Measurements from ENCODE around the gene ADARB2.
"Not testable (repeated sequence)": the region's sequence is repeated elsewhere in the genome, so short reads cannot be mapped to it uniquely, and the experiment has no call there.

ADARB2 gene

DNA sequence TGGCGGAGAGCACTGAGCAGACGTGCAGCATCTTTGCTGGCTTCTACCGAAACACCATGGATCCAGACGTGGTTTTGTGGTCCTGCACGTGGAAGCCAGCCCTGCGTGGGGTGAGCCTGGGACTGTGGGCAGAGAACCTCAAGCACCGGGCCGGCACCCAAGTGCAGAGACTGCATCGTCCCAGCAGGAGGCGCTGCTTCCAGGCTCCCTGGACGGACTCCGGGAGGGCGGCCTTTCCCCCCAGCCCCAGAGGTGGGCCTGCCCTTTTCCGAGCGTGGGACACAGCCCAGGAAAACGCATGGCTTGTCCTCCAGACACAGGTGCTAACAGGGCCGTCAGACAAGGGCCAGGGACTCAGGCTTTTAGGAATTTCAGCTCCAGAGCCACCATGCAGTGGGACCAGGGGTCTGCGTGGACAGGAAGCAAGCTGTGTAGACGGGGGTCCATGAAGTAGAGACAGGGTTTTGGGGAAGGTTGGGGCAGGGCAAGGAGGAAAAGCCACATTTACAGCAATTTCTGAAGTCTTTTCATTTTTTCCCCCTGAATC lies 377.2 kb downstream of the ADARB2 start:
- DNase-seq: no peak

DNA sequence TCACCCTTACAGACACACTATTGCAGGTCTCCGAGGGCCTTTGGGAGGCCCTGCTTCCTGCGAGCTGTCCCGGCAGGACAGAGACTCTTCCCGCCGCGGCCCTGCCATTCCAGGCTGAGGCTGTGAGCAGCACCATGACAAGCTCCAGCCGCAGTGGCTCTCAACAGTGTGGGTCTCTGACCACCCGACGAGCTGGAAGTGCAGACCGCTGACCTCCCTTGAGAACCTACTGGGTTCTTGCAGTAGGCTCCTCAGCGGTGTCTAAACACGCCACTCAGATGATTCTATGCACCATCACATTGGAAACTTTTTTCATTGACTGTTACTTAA lies 377.7 kb downstream of the ADARB2 start:
- DNase-seq: no peak

DNA sequence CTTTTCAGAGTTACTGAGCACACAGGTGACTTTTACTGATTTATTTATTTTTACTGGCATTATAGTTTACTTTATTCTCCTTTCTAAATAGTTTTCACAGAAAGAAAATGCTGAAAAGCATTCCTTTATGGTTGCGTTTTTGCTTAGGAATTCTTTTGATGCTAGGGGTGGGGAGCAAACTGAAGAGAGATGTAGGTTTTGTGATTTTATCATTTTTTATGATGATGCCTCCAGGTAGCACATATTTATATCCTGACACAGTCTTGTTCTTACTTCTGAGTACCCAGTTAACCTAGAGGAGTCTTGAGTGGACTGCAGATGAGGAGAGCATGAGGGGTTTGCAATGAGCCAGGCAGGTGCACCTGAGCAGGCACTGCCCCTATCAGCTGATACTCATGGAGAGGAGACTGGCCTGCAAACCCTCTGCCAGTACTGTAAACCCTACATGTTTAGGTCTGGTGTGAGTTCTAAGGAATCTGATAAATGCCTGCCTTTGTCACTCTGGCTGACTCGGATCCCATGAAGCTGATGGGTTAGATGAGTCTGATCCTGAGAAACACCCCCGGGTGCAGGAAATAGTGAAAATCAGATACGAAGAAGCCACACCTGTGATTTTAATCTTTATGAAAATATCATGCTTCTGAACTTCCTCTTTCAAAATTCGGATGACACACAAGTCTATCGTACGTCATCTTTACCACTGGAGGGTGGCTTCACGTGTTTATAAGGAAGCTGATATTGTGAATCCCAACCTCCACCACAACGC lies 378.3 kb downstream of the ADARB2 start:
- no peak for DNase-seq

DNA sequence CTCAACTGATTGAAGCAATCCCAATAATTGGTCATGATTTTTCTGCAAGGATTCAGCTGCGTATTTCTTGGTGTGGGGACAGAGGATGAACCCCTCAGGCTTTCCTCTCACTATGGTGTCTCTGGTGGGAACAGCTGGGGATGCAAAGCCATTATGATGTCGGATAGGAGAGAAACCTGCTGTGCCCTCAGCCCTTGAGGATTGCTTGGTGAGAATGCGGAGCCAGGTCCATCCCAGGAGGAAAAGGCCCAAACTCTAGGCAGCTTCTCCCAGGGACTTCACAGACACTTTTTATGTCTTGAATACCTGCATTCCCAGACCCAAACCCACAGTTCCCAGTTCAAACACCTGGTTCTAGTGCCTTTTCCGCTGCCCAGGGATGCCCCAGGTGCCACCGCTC lies 379.2 kb downstream of the ADARB2 start:
- DNase-seq: no peak

DNA sequence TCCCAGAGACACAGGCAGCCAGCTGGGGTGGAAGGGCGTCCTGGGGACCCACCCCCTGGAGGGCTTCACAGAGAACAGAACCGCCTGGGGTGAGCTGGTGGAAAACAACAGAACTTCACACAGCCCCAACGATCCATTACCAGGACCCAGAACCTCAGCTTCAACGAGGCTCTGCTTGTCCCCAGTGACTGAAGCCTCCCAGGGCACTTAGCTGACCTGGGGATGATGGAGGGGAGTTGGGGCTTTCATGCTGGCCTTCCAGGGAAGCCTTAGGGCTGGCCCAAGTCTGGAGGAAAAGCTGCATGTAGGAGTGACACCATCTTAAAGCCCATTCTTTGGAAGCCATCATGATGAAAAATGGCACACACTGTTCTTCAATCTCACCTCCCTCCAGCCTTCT lies 381.0 kb downstream of the ADARB2 start:
- no peak for DNase-seq

DNA sequence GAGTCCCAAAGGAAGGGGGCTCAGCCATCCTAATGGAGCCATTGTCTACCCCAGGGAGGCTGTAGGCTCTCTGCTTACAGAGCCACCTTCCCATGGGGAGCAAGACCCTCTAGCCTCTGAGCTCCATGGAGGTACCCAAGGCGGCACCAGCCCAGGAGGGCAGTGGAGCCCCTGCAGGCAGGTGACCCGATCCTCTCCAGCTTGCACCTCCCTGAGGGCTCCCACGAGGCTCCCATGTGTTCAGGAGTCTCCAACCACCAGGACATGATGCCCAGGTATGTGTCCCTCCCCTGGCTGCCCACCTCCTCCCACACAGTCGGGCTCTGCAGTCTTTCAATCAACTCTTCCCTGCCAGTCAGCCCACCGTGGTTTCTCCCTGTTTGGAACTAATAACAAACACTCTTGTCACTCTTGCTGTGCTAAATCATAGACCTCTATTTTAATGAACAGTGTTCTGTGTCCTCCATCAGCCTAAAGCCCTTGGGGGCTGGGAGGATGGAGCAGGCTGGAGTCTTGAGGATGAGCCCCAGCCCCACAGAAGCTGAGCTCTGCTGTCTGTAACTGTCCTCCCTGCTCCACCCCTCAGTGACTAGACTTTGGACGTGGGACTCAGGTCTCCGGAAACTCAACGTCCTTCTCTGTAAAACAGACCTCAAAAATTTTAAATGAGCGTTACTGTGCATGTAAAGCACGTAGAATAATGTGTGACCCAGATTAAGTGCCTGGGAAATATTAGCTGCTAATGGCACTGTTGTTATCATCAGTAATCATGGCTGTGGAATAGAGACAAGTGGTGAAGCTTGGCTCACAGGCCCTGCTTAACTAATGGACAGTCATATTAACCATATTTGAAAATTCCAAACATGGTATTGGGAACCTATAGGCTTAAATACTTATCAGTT lies 382.3 kb downstream of the ADARB2 start:
- no peak for DNase-seq

DNA sequence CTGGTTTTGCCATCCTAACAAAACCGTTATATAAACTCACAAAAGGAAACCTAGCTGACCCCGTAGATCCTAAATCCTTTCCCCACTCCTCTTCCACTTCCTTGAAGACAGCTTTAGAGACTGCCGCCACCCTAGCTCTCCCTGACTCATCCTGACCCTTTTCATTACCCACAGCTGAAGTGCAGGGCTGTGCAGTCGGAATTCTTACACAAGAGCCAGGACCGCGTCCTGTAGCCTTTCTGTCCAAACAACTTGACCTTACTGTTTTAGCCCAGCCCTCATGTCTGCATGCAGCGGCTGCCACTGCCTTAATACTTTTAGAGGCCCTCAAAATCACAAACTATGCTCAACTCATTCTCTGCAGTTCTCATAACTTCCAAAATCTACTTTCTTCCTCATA lies 385.0 kb downstream of the ADARB2 start:
- not testable (repeated sequence) for DNase-seq

DNA sequence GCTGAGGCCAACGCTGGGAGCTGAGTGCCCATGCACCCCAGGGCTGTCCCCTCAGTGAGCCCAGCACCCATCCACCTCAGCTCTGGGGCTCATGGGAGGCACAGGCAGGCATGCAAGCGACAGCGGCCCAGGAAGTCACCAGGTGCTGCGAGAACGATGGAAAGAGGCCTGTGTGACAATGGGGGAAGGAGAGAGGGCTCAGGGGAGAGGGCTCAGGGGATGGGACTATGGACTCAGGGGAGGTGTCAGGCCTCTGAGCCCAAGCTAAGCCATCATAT lies 388.6 kb downstream of the ADARB2 start:
- no peak for DNase-seq

DNA sequence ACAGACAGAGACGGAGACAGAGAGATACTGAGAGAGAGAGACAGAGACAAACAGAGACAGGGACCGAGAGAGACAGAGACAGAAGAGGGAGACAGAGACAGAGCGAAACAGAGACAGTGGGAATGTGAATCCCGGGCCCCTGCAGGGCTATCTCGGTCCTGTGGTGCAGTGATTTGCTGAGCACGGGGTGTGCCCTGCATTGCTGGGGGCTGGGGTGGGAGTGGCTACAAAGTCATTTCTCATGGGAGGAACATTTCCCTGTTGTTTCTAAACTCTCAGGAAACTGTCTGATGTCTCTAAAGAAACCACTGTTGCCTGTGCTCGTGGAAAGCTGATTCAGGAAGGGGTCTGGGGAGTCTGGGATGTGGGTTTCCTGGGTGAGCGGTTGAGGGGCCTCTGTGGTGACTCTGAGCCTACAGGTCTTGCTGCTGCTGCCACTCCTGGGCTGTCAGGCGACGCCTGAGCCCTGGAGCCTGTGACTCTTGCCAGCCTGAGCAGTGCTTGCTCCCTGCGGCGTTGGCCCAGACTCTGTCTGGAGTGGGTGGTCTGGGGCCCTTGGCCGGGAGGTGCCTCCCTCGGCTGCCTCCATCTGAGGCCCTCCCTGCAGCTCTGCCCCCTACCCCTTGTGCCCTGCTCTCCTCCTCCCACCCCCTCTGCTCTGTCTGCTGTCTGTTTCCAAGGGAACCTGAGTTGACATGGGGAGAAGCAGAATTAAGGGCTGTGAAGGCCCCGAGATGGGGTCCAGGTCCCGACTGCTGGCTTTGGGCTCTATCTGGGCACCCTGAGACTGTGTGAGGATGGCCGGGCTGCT lies 389.2 kb downstream of the ADARB2 start:
- no peak for DNase-seq

DNA sequence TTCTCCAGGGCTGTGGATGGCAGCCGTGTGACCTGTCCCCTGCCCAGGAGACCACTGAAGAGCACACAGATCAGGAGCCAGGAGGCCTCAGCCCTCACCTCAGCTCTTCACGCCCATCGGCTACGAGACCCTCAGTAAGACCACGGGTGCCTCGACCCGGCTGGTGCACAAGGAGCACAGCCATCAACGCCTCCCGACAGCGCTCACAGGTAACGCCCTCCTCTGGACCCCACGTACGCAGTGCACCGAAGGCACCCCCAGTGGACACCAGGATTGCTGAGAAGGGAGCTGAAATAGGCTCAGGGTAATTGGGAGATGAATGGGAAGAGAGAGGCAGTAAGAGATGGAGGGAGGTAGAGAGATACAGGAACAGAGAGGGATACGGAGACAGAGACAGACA lies 389.8 kb downstream of the ADARB2 start:
- DNase-seq: no peak

DNA sequence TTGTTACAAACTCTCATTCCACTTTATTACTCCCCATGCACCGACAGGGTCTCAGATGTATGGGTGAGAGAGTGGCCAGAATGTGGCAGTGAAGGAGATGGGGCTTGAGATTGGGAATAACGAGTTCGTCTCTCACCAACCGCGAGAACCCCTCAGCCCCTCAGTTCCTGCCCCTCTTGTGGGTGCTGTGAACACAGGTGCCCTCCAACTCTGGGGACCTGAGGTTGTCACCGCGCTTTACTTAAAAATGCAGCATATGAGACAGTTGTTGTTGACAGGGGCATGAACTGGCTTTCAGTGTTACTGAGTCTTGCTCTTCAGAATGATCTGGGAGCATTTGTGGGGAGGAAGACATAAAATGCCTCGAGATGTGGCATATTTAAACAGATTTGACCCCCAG lies 391.1 kb downstream of the ADARB2 start:
- no peak for DNase-seq

DNA sequence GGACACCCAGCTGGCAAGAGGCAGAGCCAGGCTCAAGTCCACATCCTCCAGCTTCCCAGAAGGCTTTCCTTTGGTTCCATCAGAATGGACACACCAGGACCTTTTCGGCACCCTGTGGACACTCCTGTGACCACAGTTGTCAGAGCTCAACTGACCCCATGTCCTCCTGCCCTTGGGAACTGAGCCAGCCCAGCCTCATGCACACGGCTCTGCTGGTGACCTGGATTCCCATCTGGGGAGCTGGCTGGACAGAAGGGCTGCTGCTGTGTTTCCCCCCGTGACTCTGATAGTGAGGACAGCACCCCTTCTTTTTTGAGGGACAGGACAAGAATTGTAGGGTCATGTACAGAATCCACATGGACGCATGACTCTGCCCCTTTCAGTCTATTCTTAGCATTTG lies 392.0 kb downstream of the ADARB2 start:
- DNase-seq: no peak

DNA sequence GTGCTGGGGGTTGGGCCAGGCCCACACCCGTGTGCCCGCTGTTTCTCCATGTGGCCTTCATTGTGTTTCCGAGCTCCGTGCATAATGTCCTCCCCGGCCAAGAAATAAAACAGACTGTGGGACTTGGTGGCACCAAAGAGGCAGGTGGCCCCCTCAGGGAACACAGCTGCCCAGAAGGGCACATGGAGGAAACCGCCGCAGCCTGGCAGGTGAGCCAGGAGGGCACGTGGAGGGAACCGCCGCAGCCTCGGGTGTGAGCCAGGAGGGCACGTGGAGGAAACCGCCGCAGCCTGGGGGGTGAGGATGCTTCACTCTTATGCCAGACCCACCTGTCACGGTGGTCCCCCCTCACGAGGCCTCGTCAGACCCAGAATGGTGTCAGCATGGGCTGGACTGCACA lies 392.5 kb downstream of the ADARB2 start:
- no peak for DNase-seq

DNA sequence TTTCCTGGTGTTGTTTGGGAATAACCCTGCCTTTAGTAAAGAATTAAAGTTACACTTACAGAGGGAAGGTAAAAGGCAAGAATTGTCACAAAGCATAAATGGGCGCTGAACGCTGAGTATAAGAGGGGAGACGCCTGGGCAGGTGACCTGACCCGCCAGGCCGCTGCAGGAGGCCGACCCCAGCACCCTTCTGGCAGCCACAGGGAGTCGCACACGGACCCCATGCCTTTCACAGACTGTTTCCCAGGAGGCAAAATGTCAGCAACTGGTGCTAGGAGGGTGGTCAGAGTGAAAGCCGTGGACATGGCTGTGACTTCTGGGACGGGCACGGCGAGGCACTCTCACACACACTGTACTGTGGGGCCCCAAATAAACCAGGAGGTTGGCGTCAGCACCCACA lies 392.9 kb downstream of the ADARB2 start:
- no peak for DNase-seq

DNA sequence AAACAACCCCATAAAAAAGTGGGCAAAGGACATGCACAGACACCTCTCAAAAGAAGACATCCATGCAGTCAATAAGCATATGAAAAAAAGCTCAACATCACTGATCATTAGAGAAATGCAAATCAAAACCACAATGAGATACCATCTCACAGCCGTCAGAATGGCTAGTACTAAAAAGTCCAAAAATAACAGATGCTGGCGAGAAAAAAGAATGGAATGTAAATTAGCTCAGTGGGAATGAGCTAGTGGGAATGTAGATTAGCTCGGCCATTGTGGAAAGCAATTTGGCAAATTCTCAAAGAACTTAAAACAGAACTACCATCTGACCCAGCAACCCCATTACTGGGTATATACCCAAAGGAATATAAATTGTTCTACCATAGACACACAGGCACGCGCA lies 394.1 kb downstream of the ADARB2 start:
- no peak for DNase-seq

DNA sequence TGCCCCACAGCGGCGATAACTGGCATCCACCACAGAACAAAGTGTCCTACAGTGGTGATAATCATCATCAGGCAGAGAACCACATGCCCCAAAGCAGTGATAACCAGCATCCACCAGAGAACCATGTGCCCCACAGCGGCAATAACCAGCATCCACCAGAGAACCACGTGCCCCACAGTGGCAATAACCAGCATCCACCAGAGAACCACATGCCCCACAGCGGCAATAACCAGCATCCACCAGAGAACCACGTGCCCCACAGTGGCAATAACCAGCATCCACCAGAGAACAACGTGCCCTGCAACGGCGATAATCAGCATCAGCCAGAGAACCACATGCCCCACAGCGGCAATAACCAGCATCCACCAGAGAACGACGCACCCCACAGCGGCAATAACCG lies 396.3 kb downstream of the ADARB2 start:
- not testable (repeated sequence) for DNase-seq

DNA sequence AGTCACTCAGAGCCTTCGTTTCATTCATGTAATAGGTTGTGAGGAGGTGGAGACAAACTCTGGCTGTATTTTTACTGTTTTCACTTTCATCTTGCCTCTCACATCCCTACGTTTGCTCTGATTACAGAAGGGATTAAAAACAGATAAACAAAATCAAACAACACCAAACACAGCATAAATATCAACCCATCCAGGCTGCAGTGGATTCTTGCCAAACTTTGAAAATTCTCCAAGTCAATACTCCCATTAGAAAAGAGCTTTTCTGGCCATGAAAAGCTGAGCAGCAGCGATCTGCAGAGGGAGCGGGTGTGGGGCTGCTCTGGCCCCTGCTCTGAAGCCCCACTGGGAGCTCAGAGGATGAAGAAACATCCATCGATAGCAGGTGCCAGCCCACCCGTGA lies 397.9 kb downstream of the ADARB2 start:
- no peak for DNase-seq

DNA sequence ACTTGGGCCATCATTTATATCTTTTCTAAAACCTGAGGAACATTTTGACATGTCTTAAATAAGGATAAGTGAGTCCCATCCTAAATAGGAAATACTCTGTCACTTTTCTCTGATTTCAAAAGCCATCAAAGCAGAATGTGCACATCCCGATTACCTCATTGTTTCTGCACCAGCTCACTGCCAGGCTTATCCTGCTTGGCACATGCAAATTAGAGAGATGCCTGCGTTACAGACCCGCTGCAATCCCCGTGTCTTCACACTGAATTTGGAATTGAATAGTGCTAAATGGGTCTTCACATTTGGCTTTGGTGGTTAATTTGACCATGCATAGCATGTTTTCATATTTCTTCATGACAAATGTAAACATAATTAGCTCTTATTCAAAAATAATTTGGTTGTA lies 401.7 kb downstream of the ADARB2 start:
- DNase-seq: no peak

DNA sequence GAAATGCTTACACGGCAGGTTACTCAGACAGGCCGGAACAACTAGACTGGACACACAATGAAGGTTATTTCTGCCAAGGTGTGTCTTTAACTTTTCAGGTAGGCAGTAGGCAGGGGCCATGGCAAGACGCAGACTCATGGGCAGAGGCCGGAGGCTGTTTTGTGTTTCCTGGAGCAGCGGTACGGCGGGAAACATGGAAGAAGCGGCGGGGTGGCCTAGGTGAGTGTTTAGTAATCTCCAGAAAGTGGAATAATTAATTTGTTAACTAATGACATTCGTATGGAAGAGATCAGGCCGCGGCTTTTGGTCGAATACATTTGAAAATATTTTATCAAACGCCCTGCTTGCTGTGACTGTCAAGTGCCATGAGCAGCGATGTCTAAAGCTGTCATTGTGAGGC lies 403.3 kb downstream of the ADARB2 start:
- DNase-seq: no peak

DNA sequence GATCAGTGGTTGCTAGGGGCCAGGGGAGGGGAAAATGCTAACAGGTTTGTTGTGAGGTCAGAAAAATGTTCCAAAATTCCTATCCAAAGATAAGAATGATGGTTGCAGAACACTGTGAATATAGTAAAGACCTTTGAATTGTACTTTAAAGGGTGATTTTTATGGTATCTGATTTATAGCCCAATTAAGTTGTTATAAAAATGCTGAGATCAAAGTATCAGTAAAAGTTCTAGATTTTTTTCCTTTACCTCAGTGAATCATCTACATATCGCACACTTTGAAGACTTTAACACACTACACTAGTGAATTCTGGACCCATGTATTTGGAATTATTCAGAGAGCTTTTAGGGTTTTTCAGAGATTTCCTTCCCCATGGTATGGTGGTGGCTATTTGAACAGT lies 405.8 kb downstream of the ADARB2 start:
- no peak for DNase-seq

DNA sequence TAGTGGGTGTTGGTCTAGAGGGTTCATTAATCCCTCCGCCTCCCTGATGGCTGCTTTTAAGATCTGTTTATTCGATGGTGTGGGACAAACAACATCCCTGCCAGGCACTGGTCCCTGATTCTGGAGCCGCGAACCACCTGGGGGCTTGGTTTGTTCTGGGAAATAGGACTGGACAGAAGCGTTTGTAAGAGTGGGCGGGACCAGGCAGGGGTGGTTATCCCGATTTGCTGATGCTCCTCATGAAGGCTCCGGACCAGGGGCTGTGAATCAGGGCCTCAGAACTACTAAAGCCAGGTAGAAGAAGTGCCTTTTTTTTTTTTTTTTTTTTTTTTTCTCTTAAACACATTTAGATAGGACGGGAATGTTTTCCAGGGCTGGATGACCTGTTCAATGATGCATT lies 407.7 kb downstream of the ADARB2 start:
- no peak for DNase-seq

DNA sequence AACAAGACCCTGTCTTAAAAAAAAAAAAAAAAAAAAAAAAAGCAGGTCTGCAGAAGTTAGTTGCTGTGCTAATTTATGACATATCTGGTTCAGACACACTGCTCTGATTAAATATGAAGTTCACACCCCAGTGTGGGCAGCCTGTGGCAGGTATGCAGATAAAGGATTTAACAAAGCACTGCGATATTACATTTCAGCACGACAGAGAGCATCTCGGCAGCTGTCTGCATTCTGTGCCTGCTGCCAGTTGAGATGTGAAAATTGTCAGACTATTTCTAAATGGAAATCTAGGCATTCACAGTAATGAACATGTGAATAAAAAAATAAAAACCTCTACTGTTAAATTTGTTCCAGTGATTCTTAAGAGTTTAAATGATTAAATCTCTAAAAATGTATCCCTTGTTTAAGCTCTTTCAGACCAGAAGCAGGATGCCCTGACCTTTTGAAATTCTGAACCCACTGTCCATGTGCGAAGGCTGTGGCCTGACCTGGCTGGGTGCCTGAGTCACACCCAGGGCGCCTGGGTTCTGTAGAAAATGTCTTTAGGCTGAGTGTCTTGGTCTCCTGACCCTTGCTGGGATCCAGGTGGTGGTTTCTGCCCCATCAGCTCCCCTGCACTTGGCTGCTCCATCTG lies 408.2 kb downstream of the ADARB2 start:
- DNase-seq: no peak

DNA sequence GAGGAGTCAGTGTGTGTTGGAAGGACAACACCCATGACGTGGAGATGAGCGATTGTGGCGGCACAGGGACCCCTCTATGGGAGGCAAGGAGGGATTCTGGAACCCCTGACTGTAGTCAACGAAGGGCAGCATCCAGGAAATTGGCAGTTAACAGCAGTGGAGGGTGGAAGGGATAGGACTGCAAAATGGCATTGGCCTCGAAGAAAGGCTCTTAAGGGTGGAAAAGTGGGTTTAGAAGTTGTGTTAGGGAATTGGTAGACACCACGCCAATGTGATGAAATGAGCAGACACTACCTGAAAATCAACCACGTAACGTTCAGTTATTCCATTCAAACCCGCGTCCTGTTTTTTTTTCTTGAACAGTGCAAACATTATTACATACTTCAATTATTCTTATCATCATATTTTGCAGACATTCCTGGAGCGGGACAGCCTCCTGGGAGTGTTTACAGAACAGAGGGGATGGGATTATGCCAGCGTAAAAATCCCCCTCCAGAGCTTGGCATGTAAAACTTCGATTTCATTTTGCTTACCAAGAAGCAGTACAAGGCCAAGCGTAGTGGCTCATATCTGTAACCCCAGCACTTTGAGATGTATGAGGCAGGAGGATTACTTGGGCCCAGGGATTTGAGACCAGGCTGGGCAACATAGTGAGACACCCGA lies 409.0 kb downstream of the ADARB2 start:
- no peak for DNase-seq

All from activated CD4-positive, CD25-positive, alpha-beta regulatory T cell treated with anti-CD3 and anti-CD28 coated beads, Interleukin-2, amount 50 U/mL, for 72 hours (primary cell).